Measurements from ENCODE around the gene EIF4E1B. TPM values are rescaled to one million over a fixed set of nuclear protein-coding genes. Genes with fewer than 3 reads are reported as not detected.

The EIF4E1B gene
- total RNA-seq, 1 donor from 2014 or later = not detected

DNA sequence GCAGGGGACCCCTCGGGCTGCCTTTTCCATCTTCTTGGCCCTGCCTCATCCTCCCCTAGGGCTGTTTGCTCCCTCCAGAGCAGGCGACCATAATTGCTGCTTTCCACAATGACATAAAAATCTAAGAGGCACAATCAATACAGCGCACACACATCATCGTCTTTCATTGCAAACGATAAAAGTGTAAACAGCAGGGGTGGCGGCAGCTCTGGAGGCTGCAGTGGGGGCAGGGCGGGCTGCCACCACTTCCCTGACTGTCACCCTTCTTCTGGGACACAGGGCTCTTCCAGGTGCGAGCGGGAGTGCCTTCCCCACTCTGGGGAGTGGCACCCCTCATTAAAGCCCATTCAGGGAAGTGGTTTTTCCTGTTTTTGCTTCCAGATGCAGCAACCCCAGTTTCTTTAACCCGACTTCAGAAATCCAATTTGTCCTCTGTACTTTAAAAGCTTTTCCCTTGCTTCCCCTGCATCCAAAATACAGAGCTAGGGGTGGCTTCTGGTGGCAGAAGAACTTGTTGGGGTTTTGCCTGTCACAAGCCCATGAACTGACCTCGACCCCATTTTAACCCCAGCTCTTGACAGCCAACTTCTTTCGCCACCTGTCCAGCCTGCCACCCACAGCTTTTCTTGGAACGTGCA is 62.5 kb downstream of the EIF4E1B start:
- H3K9ac ChIP-seq (ENCODE audit: low read depth in 1 of 3, low read length in 3 of 3) = no peak overlapping the region
- no peak overlapping the region for H3K27ac ChIP-seq (ENCODE audit: low read depth, low read length)
- H3K4me1 ChIP-seq (ENCODE audit: control insufficient read depth in 3 of 3, insufficient read depth in 3 of 3, low read length in 3 of 3) = peaks cover 4 to 6% (median 6%) of the 10 kb centered on the region in 3 donors
- peaks cover 29 to 73% (median 56%) of the 10 kb centered on the region in 3 donors for H3K27me3 ChIP-seq (ENCODE audit: control insufficient read depth in 3 of 3, insufficient read depth in 3 of 3, low read length in 3 of 3)
- peaks cover 0 to 2% (median 0%) of the 10 kb centered on the region in 3 donors for H3K9me3 ChIP-seq (ENCODE audit: control insufficient read depth in 3 of 3, low read length in 3 of 3)
- no peak overlapping the region for H3K4me3 ChIP-seq (ENCODE audit: low read length in 3 of 3)
- no peaks in the 10 kb centered on the region for H3K36me3 ChIP-seq (ENCODE audit: control insufficient read depth in 3 of 3, insufficient read depth in 3 of 3, low read length in 3 of 3)

DNA sequence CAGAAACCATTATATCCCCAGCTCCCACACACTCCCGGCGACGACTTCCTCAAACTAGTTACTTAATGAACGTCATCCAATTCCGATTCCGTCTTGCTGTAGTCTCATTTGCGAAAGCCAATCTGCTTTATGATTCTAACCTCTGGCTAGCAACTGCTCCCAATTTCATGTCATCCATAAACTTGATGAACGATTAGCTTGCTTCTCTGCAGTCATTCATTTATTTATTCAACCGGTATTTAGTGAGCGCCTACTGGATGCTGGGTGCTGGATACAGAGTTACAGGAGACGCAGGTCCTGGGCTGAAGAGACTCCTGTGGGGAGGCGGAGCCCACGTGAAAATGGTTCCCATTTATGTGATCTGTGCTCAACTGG is 63.0 kb downstream of the EIF4E1B start:
- H3K4me1 ChIP-seq (ENCODE audit: control insufficient read depth in 3 of 3, insufficient read depth in 3 of 3, low read length in 3 of 3) = peaks cover 4 to 6% (median 6%) of the 10 kb centered on the region in 3 donors
- no peak overlapping the region for H3K4me3 ChIP-seq (ENCODE audit: low read length in 3 of 3)
- no peak overlapping the region for H3K27ac ChIP-seq (ENCODE audit: low read depth, low read length)
- H3K9ac ChIP-seq (ENCODE audit: low read depth in 1 of 3, low read length in 3 of 3) = no peak overlapping the region
- peaks cover 0 to 2% (median 0%) of the 10 kb centered on the region in 3 donors for H3K9me3 ChIP-seq (ENCODE audit: control insufficient read depth in 3 of 3, low read length in 3 of 3)
- peaks cover 29 to 78% (median 60%) of the 10 kb centered on the region in 3 donors for H3K27me3 ChIP-seq (ENCODE audit: control insufficient read depth in 3 of 3, insufficient read depth in 3 of 3, low read length in 3 of 3)
- no peaks in the 10 kb centered on the region for H3K36me3 ChIP-seq (ENCODE audit: control insufficient read depth in 3 of 3, insufficient read depth in 3 of 3, low read length in 3 of 3)

DNA sequence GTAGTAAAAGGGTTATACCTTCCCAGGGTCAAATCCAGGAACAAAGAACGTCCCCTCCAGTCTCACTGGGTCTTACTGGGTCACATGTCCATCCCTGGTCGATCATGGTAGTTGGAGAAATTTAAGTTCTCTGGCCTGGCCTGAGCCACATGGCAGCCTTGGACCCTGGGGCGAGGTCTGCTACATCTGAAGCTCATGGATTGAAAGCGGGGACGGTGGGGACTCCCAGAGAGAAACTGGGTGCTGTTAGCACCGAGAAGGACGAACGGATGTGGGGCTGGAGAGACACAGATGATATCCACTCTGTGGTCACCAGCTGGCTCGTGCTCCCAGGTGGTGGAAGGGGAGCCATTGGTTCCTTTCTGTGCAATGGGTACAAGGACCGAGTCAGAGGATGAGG is 63.7 kb downstream of the EIF4E1B start:
- Histone ChIP-seq H3K9ac (ENCODE audit: low read depth in 1 of 3, low read length in 3 of 3) (no peak overlapping the region), H3K36me3 (ENCODE audit: control insufficient read depth in 3 of 3, insufficient read depth in 3 of 3, low read length in 3 of 3) (no peaks in the 10 kb centered on the region), H3K27ac (ENCODE audit: low read depth, low read length) (no peak overlapping the region), H3K4me1 (ENCODE audit: control insufficient read depth in 3 of 3, insufficient read depth in 3 of 3, low read length in 3 of 3) (peaks cover 4 to 6% (median 6%) of the 10 kb centered on the region in 3 donors), H3K27me3 (ENCODE audit: control insufficient read depth in 3 of 3, insufficient read depth in 3 of 3, low read length in 3 of 3) (peaks cover 29 to 82% (median 64%) of the 10 kb centered on the region in 3 donors), H3K9me3 (ENCODE audit: control insufficient read depth in 3 of 3, low read length in 3 of 3) (peaks cover 0 to 2% (median 0%) of the 10 kb centered on the region in 3 donors), H3K4me3 (ENCODE audit: low read length in 3 of 3) (no peak overlapping the region)

DNA sequence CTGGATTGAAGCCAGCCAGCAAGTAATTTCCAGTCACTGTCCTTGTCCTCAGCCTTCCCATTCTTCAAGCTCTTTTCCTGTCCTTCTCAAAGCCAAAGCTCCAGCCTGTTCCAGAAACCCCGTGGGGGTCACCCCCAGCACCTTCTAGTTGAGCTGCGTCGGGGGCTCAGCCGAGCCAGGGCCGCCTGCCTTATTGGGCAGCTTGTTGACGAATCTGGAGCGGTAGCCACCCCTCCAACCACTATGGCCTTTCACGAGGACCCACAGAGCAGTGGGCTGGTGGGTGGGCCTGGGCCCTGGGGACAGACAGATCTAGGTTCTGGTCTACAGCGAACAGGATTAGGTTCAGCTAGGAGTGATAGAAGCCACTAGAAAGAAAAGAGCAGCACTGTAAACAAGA is 64.2 kb downstream of the EIF4E1B start:
- no peaks in the 10 kb centered on the region for H3K36me3 ChIP-seq (ENCODE audit: control insufficient read depth in 3 of 3, insufficient read depth in 3 of 3, low read length in 3 of 3)
- peaks cover 4 to 6% (median 6%) of the 10 kb centered on the region in 3 donors for H3K4me1 ChIP-seq (ENCODE audit: control insufficient read depth in 3 of 3, insufficient read depth in 3 of 3, low read length in 3 of 3)
- no peak overlapping the region for H3K4me3 ChIP-seq (ENCODE audit: low read length in 3 of 3)
- H3K9me3 ChIP-seq (ENCODE audit: control insufficient read depth in 3 of 3, low read length in 3 of 3) = peaks cover 0 to 2% (median 0%) of the 10 kb centered on the region in 3 donors
- H3K27me3 ChIP-seq (ENCODE audit: control insufficient read depth in 3 of 3, insufficient read depth in 3 of 3, low read length in 3 of 3) = peaks cover 25 to 81% (median 63%) of the 10 kb centered on the region in 3 donors
- no peak overlapping the region for H3K27ac ChIP-seq (ENCODE audit: low read depth, low read length)
- H3K9ac ChIP-seq (ENCODE audit: low read depth in 1 of 3, low read length in 3 of 3) = no peak overlapping the region

GRCh38 chr5:176695073-176695472 is 64.6 kb downstream of the EIF4E1B start:
- Histone ChIP-seq H3K27me3 (ENCODE audit: control insufficient read depth in 3 of 3, insufficient read depth in 3 of 3, low read length in 3 of 3) (peaks cover 23 to 81% (median 65%) of the 10 kb centered on the region in 3 donors), H3K4me1 (ENCODE audit: control insufficient read depth in 3 of 3, insufficient read depth in 3 of 3, low read length in 3 of 3) (peaks cover 4 to 6% (median 6%) of the 10 kb centered on the region in 3 donors), H3K9ac (ENCODE audit: low read depth in 1 of 3, low read length in 3 of 3) (no peak overlapping the region), H3K4me3 (ENCODE audit: low read length in 3 of 3) (no peak overlapping the region), H3K9me3 (ENCODE audit: control insufficient read depth in 3 of 3, low read length in 3 of 3) (peaks cover 0 to 2% (median 0%) of the 10 kb centered on the region in 3 donors), H3K36me3 (ENCODE audit: control insufficient read depth in 3 of 3, insufficient read depth in 3 of 3, low read length in 3 of 3) (no peaks in the 10 kb centered on the region), H3K27ac (ENCODE audit: low read depth, low read length) (no peak overlapping the region)

Small RNA genes lying within 50 kb of the gene (small RNA-seq; reads per million reads assigned to genes)
- not detected for gene MIR4281

Other genes starting within 250 kb of the EIF4E1B start
- 9.9 TPM for gene NOP16, start 242.1 kb upstream of the EIF4E1B start, total RNA-seq
- 108 TPM for gene HIGD2A, start 241.9 kb upstream of the EIF4E1B start, total RNA-seq
- 44.4 TPM for gene CLTB, start 214.1 kb upstream of the EIF4E1B start, total RNA-seq
- gene FAF2, start 182.3 kb upstream of the EIF4E1B start, total RNA-seq = 24.0 TPM
- gene RNF44, start 93.3 kb upstream of the EIF4E1B start, total RNA-seq = 2.1 TPM
- gene CDHR2, start 81.3 kb upstream of the EIF4E1B start, total RNA-seq = not detected
- 0.52 TPM for gene GPRIN1, start 20.5 kb upstream of the EIF4E1B start, total RNA-seq
- not detected for gene SNCB, start 141 bp upstream of the EIF4E1B start, total RNA-seq
- 14.6 TPM for gene TSPAN17, start 16.8 kb downstream of the EIF4E1B start, total RNA-seq
- gene UNC5A, start 179.9 kb downstream of the EIF4E1B start, total RNA-seq = not detected